ENCODE measurements around the gene STAT5B. TPM values are rescaled to one million over a fixed set of nuclear protein-coding genes. Genes with fewer than 3 reads are reported as not detected.

Gene STAT5B
- total and polyA plus RNA-seq, 9 of the 15 experiments (the other 6 are each of a cell fraction or from before 2014, with no cell fraction given): 20.8 to 176 (median 92.4) TPM

DNA sequence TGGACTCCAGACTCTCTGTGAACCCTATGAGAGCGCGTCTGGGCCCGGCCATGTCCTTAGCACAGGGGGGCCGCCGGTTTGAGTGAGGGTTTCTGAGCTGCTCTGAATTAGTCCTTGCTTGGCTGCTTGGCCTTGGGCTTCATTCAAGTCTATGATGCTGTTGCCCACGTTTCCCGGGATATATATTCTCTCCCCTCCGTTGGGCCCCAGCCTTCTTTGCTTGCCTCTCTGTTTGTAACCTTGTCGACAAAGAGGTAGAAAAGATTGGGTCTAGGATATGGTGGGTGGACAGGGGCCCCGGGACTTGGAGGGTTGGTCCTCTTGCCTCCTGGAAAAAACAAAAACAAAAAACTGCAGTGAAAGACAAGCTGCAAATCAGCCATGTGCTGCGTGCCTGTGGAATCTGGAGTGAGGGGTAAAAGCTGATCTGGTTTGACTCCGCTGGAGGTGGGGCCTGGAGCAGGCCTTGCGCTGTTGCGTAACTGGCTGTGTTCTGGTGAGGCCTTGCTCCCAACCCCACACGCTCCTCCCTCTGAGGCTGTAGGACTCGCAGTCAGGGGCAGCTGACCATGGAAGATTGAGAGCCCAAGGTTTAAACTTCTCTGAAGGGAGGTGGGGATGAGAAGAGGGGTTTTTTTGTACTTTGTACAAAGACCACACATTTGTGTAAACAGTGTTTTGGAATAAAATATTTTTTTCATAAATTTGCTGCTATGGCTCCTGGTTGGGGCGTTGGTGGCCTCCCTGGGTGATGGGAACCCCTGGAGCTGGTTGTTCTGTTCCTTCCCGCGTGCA is 35.2 kb upstream of the STAT5B start (continued):
- TF ChIP-seq, protein P1, sequence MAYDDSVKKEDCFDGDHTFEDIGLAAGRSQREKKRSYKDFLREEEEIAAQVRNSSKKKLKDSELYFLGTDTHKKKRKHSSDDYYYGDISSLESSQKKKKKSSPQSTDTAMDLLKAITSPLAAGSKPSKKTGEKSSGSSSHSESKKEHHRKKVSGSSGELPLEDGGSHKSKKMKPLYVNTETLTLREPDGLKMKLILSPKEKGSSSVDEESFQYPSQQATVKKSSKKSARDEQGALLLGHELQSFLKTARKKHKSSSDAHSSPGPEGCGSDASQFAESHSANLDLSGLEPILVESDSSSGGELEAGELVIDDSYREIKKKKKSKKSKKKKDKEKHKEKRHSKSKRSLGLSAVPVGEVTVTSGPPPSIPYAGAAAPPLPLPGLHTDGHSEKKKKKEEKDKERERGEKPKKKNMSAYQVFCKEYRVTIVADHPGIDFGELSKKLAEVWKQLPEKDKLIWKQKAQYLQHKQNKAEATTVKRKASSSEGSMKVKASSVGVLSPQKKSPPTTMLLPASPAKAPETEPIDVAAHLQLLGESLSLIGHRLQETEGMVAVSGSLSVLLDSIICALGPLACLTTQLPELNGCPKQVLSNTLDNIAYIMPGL (CRISPR knock-in tag; IDR thresholded peaks at IDR 0.05): no peak
- TF ChIP-seq, protein P2, sequence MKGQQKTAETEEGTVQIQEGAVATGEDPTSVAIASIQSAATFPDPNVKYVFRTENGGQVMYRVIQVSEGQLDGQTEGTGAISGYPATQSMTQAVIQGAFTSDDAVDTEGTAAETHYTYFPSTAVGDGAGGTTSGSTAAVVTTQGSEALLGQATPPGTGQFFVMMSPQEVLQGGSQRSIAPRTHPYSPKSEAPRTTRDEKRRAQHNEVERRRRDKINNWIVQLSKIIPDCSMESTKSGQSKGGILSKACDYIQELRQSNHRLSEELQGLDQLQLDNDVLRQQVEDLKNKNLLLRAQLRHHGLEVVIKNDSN (CRISPR knock-in tag; IDR thresholded peaks at IDR 0.05): peak; percentile 45; the same call in 1 of the 2 replicates
- TF ChIP-seq, protein P3, sequence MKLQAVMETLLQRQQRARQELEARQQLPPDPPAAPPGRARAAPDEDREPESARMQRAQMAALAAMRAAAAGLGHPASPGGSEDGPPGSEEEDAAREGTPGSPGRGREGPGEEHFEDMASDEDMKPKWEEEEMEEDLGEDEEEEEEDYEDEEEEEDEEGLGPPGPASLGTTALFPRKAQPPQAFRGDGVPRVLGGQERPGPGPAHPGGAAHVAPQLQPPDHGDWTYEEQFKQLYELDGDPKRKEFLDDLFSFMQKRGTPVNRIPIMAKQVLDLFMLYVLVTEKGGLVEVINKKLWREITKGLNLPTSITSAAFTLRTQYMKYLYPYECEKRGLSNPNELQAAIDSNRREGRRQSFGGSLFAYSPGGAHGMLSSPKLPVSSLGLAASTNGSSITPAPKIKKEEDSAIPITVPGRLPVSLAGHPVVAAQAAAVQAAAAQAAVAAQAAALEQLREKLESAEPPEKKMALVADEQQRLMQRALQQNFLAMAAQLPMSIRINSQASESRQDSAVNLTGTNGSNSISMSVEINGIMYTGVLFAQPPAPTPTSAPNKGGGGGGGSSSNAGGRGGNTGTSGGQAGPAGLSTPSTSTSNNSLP (IDR thresholded peaks at IDR 0.05; ENCODE audit: borderline replicate concordance, low read depth, low read length): no peak
- TF ChIP-seq MBD2 (IDR thresholded peaks at IDR 0.05; ENCODE audit: borderline replicate concordance, low read depth) (peak; percentile 45; the same call in 1 of the 2 replicates), HNRNPUL1 (IDR thresholded peaks at IDR 0.05; ENCODE audit: low read length) (no peak), KDM1A (IDR thresholded peaks at IDR 0.05) (no peak), SMAD3 (CRISPR knock-in tag; conservative IDR thresholded peaks at IDR 0.05) (0 out of 2 replicates have a peak, but pooled peaks have one; percentile 15)
- TF ChIP-seq, protein P4, sequence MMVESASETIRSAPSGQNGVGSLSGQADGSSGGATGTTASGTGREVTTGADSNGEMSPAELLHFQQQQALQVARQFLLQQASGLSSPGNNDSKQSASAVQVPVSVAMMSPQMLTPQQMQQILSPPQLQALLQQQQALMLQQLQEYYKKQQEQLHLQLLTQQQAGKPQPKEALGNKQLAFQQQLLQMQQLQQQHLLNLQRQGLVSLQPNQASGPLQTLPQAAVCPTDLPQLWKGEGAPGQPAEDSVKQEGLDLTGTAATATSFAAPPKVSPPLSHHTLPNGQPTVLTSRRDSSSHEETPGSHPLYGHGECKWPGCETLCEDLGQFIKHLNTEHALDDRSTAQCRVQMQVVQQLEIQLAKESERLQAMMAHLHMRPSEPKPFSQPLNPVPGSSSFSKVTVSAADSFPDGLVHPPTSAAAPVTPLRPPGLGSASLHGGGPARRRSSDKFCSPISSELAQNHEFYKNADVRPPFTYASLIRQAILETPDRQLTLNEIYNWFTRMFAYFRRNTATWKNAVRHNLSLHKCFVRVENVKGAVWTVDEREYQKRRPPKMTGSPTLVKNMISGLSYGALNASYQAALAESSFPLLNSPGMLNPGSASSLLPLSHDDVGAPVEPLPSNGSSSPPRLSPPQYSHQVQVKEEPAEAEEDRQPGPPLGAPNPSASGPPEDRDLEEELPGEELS (CRISPR knock-in tag; IDR thresholded peaks at IDR 0.05; ENCODE audit: borderline replicate concordance): no peak
- TF ChIP-seq, protein P5, sequence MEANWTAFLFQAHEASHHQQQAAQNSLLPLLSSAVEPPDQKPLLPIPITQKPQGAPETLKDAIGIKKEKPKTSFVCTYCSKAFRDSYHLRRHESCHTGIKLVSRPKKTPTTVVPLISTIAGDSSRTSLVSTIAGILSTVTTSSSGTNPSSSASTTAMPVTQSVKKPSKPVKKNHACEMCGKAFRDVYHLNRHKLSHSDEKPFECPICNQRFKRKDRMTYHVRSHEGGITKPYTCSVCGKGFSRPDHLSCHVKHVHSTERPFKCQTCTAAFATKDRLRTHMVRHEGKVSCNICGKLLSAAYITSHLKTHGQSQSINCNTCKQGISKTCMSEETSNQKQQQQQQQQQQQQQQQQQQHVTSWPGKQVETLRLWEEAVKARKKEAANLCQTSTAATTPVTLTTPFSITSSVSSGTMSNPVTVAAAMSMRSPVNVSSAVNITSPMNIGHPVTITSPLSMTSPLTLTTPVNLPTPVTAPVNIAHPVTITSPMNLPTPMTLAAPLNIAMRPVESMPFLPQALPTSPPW (CRISPR knock-in tag; IDR thresholded peaks at IDR 0.05): peak; percentile 46; the same call in 1 of the 2 replicates
- TF ChIP-seq, protein P6, sequence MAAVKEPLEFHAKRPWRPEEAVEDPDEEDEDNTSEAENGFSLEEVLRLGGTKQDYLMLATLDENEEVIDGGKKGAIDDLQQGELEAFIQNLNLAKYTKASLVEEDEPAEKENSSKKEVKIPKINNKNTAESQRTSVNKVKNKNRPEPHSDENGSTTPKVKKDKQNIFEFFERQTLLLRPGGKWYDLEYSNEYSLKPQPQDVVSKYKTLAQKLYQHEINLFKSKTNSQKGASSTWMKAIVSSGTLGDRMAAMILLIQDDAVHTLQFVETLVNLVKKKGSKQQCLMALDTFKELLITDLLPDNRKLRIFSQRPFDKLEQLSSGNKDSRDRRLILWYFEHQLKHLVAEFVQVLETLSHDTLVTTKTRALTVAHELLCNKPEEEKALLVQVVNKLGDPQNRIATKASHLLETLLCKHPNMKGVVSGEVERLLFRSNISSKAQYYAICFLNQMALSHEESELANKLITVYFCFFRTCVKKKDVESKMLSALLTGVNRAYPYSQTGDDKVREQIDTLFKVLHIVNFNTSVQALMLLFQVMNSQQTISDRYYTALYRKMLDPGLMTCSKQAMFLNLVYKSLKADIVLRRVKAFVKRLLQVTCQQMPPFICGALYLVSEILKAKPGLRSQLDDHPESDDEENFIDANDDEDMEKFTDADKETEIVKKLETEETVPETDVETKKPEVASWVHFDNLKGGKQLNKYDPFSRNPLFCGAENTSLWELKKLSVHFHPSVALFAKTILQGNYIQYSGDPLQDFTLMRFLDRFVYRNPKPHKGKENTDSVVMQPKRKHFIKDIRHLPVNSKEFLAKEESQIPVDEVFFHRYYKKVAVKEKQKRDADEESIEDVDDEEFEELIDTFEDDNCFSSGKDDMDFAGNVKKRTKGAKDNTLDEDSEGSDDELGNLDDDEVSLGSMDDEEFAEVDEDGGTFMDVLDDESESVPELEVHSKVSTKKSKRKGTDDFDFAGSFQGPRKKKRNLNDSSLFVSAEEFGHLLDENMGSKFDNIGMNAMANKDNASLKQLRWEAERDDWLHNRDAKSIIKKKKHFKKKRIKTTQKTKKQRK (IDR thresholded peaks at IDR 0.05; ENCODE audit: borderline replicate concordance, low read depth, low read length): no peak

Data from K562 (cell line).